Upper lobe of left lung (tissue), 6 donors: ENCODE results near the gene MAN2A1. TPM values are rescaled to one million over a fixed set of nuclear protein-coding genes. Genes with fewer than 3 reads are reported as not detected.
"Not testable (repeated sequence)": the region's sequence is repeated elsewhere in the genome, so short reads cannot be mapped to it uniquely, and the experiment has no call there.

Experiments
- ATAC-seq, 2 donors: fragments of 200-7000 bp; cut with Tn5 transposase; one replicate each; pipeline ENCODE4 v1.9.1; 2022; ENCODE audit warnings: mild to moderate bottlenecking in 2 of 2, moderate library complexity in 2 of 2; ENCODE audit not compliant: low FRiP score in 2 of 2
- DNase-seq, 2 donors: peaks; one replicate each; pipeline ENCODE4 v3.0.0-alpha.2; 2019 to 2020
- H3K27ac ChIP-seq, 4 donors: fragments of 200-600 bp; sonication (generic); one replicate each; pipeline ENCODE4 v1.5.1; 2016 to 2019
- H3K27me3 ChIP-seq, 4 donors: fragments of 200-600 bp; sonication (generic); one replicate each; pipeline ENCODE4 v1.5.1; 2017 to 2019
- H3K36me3 ChIP-seq, 4 donors: fragments of 200-600 bp; sonication (generic); one replicate each; pipeline ENCODE4 v1.5.1; 2016 to 2019
- H3K4me1 ChIP-seq, 4 donors: fragments of 200-600 bp; sonication (generic); one replicate each; pipeline ENCODE4 v1.5.1; 2018 to 2019
- H3K4me3 ChIP-seq, 4 donors: fragments of 200-600 bp; sonication (generic); one replicate each; pipeline ENCODE4 v1.5.1; 2017 to 2019; ENCODE audit warnings: mild to moderate bottlenecking in 2 of 4, moderate library complexity in 1 of 4
- H3K9me3 ChIP-seq, 4 donors: fragments of 200-600 bp; sonication (generic); one replicate each; pipeline ENCODE4 v1.5.1; 2018 to 2019
- EP300 ChIP-seq, 4 donors: sonication (generic); formaldehyde crosslinking; IDR thresholded peaks; one replicate each; pipeline ENCODE4 v1.5.1; 2017; ENCODE audit warnings: antibody characterized with exemption in 4 of 4, control low read depth in 2 of 4
- POLR2A ChIP-seq, 4 donors: fragments of 450-650 bp; IDR thresholded peaks; one replicate each; pipeline ENCODE4 v1.5.1; 2016 to 2017; ENCODE audit warnings: antibody characterized with exemption in 4 of 4, mild to moderate bottlenecking in 2 of 4
- POLR2AphosphoS5 ChIP-seq, 2 donors: sonication (generic); formaldehyde crosslinking; IDR thresholded peaks; one replicate each; pipeline ENCODE4 v1.5.1; 2017; ENCODE audit warnings: antibody characterized with exemption in 2 of 2
- WGBS, 2 donors: methylation state at CpG; one replicate each; pipeline ENCODE4 v1.1.5; 2017 to 2018; 5-methylcytosine and 5-hydroxymethylcytosine counted together
- total RNA-seq, 6 donors: library from RNA; depleted of rRNA in 4 of 6; stranded (reverse); fragments of >200 nt in 4 of 6; gene quantifications; one replicate each; pipeline versions ENCODE4 v1.1.0 to v1.2.1, GENCODE V29; 2016 to 2021
- TF ChIP-seq, protein P1 (sequence below), 6 experiments: fragments of 450-650 bp in 4 of 6; fragments of 200-600 bp in 2 of 6; sonication (generic) in 2 of 6; IDR thresholded peaks; one replicate each; pipeline ENCODE4 v1.5.1; 2016 to 2019; ENCODE audit warnings: antibody characterized with exemption in 6 of 6
- donor health status: DM: no; HTN: no; CAD: no; lungs with moderate emphysema.
- donor health status: DM: no; HTN: yes; CAD: no; lungs with severe emphysema.

Gene MAN2A1
- total RNA-seq, 6 donors from 2014 or later, result 23.0 to 48.2 (median 40.0) TPM

- H3K4me3 ChIP-seq, result no peak overlapping the region
- DNase-seq, result peak in 1 of 2 donors; percentile 30
Observed at GRCh38 chr5:109884676-109885075, 194.9 kb downstream of the MAN2A1 start.

GRCh38 chr5:109885205-109885604 is 195.5 kb downstream of the MAN2A1 start:
- Histone ChIP-seq H3K4me1 (no peaks in the 10 kb centered on the region), H3K36me3 (no peaks in the 10 kb centered on the region), H3K27me3 (no peaks in the 10 kb centered on the region), H3K27ac (no peak overlapping the region), H3K9me3 (no peaks in the 10 kb centered on the region), H3K4me3 (no peak overlapping the region)
- 91 to 92% methylated on average over 15 of the region's 28 CpGs for WGBS, 2 donors
- DNase-seq (peak in 1 of 2 donors; percentile 79), ATAC-seq (no peak)
- TF ChIP-seq EP300 (IDR thresholded peaks at IDR 0.05), result no peak
- no peak for TF ChIP-seq POLR2AphosphoS5 (IDR thresholded peaks at IDR 0.05)
- TF ChIP-seq, protein P1, sequence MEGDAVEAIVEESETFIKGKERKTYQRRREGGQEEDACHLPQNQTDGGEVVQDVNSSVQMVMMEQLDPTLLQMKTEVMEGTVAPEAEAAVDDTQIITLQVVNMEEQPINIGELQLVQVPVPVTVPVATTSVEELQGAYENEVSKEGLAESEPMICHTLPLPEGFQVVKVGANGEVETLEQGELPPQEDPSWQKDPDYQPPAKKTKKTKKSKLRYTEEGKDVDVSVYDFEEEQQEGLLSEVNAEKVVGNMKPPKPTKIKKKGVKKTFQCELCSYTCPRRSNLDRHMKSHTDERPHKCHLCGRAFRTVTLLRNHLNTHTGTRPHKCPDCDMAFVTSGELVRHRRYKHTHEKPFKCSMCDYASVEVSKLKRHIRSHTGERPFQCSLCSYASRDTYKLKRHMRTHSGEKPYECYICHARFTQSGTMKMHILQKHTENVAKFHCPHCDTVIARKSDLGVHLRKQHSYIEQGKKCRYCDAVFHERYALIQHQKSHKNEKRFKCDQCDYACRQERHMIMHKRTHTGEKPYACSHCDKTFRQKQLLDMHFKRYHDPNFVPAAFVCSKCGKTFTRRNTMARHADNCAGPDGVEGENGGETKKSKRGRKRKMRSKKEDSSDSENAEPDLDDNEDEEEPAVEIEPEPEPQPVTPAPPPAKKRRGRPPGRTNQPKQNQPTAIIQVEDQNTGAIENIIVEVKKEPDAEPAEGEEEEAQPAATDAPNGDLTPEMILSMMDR (IDR thresholded peaks at IDR 0.05), result no peak
- no peak for TF ChIP-seq POLR2A (IDR thresholded peaks at IDR 0.05)

More at GRCh38 chr5:109884676-109885075, 194.9 kb downstream of the MAN2A1 start:
- H3K9me3 ChIP-seq, result no peaks in the 10 kb centered on the region
- H3K36me3 ChIP-seq, result no peaks in the 10 kb centered on the region
- no peak overlapping the region for H3K27ac ChIP-seq
- 94 to 96% methylated on average over 19 to 20 of the region's 20 CpGs for WGBS, 2 donors
- H3K4me1 ChIP-seq, result no peaks in the 10 kb centered on the region
- TF ChIP-seq, protein P1 (IDR thresholded peaks at IDR 0.05), result no peak
- TF ChIP-seq POLR2AphosphoS5 (IDR thresholded peaks at IDR 0.05) (no peak), EP300 (IDR thresholded peaks at IDR 0.05) (no peak), POLR2A (IDR thresholded peaks at IDR 0.05) (no peak)
- H3K27me3 ChIP-seq, result no peaks in the 10 kb centered on the region
- no peak for ATAC-seq

- Histone ChIP-seq H3K27ac (no peak overlapping the region), H3K27me3 (no peaks in the 10 kb centered on the region), H3K4me3 (no peak overlapping the region), H3K36me3 (no peaks in the 10 kb centered on the region), H3K9me3 (no peaks in the 10 kb centered on the region), H3K4me1 (no peaks in the 10 kb centered on the region)
- no peak for ATAC-seq
- no peak for DNase-seq
- 47 to 75% methylated on average over 1 of the region's 1 CpG for WGBS, 2 donors
- TF ChIP-seq, protein P1 (IDR thresholded peaks at IDR 0.05), result no peak
- TF ChIP-seq EP300 (IDR thresholded peaks at IDR 0.05) (no peak), POLR2A (IDR thresholded peaks at IDR 0.05) (no peak), POLR2AphosphoS5 (IDR thresholded peaks at IDR 0.05) (no peak)
Observed at GRCh38 chr5:109888989-109889388, 199.3 kb downstream of the MAN2A1 start.

DNA sequence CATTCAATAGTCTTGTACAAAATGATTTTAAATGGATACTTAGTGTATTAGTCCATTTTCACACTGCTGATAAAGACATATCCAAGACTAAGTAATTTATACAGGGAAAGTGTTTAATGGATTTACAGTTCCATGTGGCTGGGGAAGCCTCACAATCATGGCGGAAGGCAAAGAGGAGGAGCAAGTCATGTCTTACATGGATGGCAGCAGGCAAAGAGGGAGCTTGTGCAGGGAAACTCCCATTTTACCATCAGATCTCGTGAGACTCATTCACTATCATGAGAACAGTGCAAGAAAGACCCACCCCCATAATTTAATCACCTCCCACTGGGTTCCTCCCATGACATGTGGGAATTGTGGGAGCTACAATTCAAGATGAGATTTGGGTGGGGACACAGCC is 203.5 kb downstream of the MAN2A1 start:
- H3K4me1 ChIP-seq, H3K27ac ChIP-seq, H3K9me3 ChIP-seq, H3K27me3 ChIP-seq, ATAC-seq, H3K36me3 ChIP-seq, DNase-seq, H3K4me3 ChIP-seq: not testable (repeated sequence)
- 85 to 94% methylated on average over 2 of the region's 2 CpGs for WGBS, 2 donors

DNA sequence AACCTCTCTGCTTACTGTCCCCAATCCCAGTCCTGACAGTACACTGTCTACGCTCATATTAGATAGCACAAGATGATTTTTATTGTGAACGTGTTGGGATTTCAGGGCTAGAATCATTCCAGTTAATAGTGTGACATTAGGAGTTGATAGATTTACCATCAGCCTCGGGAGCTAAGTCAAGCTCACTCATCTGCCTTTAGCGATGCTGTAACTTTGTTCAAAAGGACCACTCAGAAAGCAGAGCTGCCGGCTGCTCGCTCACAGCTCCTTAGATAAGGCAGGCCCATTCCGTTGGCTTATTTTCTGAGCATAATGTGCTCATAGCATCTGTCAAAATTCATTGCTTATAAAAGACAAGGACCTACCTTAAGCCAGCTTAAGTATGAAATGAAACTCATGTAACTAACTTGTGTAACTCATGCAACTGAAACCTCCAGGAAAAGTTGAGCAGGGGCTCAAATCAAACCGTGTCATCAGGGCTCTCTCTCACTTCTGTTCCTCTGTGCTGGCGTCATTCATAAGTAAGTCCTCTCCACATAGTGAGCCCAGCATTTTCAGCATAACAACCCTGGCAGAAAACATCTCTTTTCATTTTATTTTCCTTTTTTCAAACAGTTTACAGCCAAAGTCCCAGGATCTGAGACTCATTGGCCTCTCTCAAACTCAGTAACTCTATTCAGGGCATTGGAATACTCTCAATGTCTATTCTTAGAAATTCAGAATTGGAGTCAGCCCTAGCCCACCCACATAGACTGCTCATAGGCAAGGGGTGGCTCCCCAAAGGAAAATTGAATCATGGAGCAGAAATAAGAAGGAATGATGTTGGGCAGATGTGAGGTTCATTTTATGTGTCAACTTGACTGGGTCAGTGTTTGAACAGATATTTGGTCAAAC is 208.8 kb downstream of the MAN2A1 start:
- no peaks in the 10 kb centered on the region for H3K27me3 ChIP-seq
- H3K9me3 ChIP-seq, result no peaks in the 10 kb centered on the region
- DNase-seq (no peak), ATAC-seq (no peak)
- H3K27ac ChIP-seq, result no peak overlapping the region
- no peaks in the 10 kb centered on the region for H3K4me1 ChIP-seq
- WGBS, 2 donors, result 77 to 86% methylated on average over 9 of the region's 9 CpGs
- H3K4me3 ChIP-seq, result no peak overlapping the region
- no peak for TF ChIP-seq POLR2AphosphoS5 (IDR thresholded peaks at IDR 0.05)
- TF ChIP-seq EP300 (IDR thresholded peaks at IDR 0.05), result no peak
- no peak for TF ChIP-seq POLR2A (IDR thresholded peaks at IDR 0.05)
- TF ChIP-seq, protein P1 (IDR thresholded peaks at IDR 0.05), result no peak
- no peaks in the 10 kb centered on the region for H3K36me3 ChIP-seq
